ENCODE results near the gene VAV1.
A peak's percentile ranks its signal among the peaks of the same experiment; 100 is the strongest.
"Not testable (repeated sequence)": the region's sequence is repeated elsewhere in the genome, so short reads cannot be mapped to it uniquely, and the experiment has no call there.

The VAV1 gene

DNA sequence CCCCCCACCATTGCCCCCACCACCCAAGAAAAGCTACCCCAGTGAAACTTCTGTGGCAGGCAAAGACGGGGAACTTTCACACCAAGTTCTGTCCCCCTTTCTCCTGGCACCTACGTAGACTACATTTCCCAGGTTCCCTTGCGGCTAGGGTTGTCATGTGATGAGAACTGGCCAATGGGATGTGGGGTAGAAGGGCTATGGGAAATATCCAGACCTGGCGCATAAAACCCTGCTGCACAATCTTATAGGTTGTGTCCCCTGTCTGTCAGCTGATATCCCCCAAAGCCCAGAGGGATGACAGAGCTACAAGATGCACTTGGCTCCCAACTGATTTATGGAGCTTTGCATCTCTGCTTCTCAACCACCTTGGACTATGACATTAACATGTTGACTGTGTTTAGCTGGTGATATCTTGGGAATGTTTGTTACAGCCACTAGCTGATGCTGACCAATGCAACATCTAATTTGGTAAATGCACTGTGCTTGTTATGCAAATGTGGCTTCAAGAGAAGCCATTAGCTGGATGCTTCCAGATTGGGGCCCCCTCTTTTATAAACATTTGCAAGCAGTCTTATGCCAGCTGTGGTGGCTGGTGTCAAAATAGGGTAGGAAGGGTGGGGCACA is 11.3 kb upstream of the VAV1 start:
- no peak for DNase-seq

DNA sequence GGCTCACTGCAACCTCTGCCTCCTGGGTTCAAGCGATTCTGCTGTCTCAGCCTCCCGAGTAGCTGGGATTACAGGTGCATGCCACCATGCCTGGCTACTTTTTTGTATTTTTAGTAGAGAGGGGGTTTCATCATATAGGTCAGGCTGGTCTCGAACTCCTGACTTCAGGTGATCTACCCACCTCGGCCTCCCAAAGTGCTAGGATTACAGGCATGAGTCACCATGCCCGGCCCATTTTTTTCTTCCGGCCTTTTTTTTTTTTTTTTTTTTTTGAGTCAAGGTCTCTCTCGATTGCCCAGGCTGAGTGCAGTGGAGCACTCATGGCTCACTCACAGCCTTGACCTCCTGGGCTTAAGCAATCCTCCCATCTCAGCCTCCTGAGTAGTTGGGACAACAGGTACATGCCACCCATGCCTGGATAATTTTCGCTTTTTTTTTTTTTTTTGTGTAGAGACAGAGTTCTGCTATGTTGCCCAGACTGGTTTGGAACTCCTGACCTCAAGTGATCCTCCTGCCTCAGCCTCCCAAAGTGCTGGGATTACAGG is 10.2 kb upstream of the VAV1 start:
- DNase-seq, result not testable (repeated sequence)

DNA sequence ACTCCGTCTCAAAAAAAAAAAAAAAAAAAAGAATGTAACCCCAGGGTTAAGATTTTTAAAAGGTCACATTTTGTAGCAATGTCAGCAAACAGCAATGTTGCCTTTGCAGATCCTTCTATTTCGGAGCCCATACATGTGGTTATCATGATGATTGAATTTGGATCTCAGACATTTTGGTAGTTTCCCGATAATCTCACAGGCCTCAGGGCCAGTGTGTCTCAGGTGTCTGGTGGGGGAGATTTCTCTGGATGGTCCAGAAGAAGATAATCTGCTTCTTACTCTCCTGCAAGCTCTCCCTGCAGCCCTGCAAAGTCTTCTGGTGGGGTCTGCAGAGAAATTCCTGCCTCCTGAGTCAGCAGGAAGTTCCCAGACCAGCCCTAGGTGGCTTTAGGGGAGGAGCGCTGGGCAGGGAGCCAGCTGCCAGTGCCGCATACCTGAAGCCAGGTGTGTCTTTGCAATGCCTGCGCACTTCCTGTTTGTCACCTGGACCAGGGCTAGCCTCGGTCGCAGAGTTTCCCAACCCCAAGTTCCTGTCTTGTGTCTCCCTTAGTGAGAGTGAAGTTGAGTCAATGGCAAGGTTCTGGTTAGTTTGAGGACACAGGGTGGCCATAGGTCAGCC is 6.7 kb upstream of the VAV1 start:
- DNase-seq, result no peak

DNA sequence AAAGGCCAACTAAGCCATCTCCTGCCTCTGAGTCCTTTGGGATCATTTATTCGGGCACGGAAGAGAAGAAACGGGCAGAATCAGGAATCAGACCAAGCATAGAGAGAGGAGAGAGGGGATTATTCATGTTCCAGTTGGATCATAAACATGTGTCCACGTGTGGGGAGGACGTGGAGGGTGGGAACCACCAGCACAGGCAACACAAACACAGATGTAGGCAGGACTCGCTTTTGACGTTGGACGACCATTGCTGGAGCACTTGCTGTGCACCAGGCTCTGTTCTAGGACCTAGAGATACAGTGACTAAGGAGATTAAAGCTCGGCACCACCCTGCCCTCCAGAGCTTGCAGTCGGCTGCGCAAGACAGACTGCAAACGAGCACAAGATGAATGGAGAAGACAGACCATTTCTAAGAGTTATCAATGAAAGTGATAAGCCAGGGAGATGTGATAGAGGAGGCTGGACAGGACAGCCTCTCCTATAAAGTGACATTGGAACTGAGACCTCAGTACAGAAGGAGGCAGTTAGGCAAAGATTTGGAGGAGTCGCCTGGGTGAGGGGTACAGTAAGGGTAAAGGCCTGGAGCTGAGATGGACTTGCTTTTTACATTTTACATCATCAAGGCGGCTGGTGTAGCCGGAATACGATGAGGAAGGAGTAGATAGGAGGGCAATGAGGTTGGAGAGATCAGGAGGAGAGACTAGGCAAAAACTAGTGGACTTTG is 6.0 kb upstream of the VAV1 start:
- no peak for DNase-seq

DNA sequence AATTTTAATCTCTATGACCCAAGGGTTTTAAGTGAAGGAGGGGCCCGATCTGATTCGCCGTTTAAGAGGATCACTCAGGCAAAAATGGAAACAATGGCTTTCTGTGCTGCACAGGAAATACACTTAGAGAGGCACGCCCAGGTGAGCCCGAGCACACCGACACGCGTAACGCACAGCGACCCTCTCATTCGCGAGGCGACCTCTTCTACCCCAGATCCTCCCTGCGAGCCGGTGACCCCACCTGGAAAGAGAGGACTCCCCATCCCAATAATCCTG is 5.5 kb upstream of the VAV1 start:
- DNase-seq, result no peak

DNA sequence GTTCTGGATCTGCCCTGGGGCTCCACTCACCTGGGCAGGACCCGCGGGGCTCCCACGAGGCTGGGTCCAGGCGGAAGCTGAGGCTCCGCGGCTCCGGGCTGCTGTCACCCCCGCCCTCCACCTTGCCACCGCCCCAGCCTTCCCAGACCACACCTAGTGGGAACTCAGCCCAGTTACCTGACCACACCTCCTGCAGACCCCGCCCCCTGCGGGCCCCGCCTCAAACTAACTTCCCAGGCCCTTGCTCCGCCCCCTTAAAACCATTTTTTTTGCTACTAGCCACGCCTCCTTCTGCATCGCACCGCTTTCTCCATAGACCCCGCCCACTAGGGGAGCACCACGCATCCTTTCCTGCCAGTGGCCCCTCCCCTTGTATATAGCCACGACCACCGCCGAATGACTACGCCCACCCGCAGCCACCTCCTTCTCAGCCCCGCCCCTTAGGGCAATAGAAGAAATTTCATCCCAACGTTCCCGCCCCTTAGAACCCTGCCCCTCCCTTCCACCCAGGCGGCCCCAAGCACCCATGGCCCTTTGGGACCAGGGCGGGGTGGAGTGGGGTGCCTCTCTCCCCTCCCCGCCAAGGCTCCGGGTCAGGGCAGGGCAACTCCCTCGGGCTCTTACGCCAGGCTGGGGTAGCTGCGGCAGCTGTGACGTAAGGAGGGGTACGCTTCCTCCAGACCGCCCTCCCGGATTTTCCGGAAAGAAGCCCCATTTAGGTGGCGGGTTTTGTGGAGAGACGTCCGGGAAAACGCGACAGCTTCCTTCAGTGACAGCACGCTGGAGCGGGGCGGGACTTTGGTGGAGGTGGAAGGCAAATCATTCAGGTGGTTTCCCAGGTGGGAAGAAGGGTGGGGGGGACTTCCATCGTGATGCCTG is 4.9 kb upstream of the VAV1 start, which contains the start of gene SH2D3A:
Gene SH2D3A (minus strand): TSS at position 79 of the 879 bp plus-strand sequence. CDS start 3,687 bp downstream, outside the sequence.
- DNase-seq, result no peak

DNA sequence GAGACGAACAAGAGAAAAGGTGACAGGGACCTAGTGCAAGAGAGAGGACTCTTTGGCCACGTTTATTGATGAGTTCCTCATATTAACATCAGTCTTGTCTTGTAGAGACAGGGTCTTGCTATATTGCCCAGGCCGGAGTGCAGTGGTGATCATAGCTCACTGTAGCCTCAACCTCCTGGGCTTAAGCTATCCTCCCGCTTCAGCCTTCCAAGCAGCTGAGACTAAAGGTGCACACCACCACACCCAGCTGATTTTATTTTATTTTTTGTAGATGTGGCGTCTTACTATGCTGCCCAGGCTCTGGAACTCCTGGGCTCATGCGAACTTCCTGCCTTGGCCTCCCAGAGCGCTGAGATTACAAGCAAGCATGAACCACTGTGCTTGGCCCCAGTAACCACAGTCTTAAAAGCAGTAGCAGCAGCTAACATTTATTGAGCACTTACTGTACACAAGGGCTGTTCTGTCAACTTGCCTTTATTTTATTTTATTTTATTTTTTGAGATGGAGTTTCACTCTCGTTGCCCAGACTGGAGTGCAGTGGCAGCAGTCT is 4.2 kb upstream of the VAV1 start:
- DNase-seq, result no peak

DNA sequence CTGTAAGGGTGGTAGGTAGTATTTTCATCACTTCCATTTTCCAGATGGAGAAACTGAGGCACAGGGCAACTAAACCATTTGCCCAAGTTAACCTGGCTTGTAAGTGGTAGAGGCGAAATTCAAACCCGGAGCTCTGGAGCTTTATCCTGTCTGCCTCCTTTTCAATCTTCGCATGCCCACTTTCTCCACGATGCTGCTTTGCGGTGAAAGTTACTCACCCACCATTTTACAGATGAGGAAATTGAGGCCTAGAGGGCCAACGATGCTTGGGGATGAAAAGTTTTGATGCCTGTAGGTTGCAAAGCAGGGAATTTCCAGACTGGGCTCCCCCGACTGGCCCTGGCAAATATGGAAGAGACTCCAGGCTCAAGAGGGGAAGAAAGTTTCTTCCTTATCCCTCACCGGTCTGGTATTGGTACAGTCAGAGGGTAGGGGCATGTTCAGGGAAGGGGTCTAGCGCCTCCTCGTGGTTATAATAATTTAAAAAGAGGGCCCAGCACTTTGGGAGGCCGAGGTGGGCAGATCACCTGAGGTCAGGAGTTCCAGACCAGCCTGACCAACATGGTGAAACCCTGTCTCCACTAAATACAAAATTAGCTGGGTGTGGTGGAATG is 3.4 kb upstream of the VAV1 start:
- no peak for DNase-seq

DNA sequence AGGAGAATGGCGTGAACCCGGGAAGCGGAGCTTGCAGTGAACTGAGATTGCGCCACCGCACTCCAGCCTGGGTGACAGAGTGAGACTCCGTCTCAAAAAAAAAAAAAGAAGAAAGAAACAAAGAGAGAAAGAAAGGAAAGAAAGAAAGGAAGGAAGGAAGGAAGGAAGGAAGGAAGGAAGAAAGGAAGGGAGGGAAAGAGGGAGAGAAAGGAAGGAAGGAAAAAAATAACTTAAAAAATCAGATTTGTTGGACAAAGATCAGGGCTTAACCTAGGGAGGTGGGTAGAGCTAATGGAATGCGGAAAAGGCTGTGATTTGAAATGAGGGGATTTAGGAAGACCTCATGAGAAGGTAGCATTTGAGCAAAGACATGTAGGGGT is 870 bp upstream of the VAV1 start:
- not testable (repeated sequence) for DNase-seq

DNA sequence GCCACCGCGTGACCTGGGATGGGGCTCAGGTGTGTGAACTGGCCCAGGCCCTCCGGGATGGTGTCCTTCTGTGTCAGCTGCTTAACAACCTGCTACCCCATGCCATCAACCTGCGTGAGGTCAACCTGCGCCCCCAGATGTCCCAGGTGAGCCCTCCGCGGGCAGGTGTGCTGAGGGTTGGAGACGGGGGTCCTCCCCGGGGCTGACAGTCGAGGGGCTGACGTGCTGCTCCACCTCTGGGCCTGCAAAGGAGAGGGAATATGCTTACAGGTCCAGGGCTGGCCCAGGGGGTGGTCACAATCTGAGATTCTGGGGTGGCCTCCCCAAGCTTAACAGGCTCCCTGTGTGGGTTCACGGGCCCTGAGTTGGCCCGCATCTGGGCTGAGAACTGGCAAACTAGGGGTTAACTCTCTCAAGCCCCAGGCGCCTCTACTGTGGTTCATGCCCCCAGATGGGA is 386 bp downstream of the VAV1 start:
- no peak for DNase-seq

DNA sequence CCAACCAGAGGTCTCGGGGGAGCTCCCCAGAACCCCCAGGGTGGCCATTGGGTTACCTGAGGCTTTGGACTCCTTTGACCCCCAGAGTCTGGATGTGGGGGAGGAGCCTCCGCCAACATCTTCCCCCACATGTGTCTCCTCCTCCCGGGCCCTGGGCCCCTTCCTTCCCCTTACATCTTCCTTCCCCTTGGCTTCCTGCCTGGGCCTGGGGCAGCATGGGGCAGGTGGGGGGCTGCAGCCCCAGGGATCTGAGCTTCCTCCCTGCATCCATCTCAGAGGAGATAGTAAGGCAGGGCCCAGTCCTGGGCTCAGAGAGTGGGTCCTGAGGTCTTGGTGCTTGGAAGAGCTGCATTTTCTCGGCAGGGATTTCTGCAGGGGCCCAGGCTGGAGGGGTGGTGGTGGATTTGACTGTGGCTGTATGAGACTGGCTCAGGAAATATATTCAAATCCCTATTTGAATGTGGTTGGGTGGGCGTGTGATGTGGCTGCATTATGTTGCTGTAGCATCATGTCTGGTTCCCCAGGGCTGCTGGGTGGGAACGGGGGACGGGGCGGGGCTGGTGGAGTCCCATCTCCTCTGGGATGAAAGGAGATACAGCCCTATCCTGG is 919 bp downstream of the VAV1 start:
- DNase-seq, result no peak

DNA sequence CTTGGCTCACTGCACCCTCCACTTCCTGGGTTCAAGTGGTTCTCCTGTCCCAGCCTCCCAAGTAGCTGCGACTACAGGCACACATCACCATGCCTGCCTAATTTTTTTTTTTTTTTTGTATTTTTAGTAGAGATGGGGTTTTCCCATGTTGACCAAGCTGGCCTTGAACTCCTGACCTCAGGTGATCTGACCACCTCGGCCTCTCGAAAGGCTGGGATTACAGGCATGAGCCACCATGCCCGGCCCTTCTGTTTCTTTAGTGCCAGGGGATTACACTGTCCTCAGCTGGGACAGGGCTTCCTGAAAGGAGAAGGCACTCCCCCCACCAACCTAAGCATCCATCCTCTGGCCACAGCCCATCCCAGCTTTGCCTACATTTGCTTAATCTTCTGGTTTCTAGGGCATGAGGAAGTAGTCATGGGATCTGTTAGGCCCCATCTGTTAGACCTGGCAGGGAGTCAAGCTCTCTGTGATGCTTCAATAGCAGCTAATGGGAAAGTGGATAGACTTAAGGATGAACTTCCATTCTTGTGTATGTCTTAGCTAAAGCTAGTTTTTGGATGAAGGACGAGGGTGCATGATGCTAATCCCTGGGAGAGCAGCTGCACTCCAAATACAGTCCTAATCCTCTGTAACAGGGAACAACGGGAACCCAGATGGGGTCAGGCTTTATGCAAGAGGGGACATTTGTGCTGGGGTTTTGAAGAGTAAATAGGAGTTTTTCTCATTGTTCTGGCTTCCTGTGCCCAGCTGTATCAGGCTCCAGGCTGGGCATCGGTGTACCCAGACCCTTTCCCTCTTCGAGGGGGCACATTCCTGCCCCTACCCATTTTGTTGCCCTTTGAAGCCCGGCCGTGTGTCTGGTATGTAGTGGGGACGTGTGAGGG is 2.6 kb downstream of the VAV1 start:
- peak; percentile 33 for DNase-seq

DNA sequence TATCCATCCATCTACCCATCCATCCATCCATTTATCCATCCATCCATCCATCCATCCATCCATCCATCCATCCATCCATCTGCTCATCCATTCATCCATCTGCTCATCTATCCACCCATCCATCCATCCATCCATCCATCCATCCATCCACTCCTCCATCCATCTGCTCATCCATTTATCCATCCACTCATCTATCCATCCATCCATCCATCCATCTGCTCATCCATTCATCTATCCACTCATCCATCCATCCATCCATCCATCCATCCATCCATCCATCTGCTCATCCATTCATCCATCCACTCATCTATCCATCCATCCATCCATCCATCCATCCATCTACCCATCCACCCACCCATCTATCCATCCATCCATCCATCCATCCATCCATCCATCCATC is 3.5 kb downstream of the VAV1 start:
- DNase-seq, result not testable (repeated sequence)

DNA sequence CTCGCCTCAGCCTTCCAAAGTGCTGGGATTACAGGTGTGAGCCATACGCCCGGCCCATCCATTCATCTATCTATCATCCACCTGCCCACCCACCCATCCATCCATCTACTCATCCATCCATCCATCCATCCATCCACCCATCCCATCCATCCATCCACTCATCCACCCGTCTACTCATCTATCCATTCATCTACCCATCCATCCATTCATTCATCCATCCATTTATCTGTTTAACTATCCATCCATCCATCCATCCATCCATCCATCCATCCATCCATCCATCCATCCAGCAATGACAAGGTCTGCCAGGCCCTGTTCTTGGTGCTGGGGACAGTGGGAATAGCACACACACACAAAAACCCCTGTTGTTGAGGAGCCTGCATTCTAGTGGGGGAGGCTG is 4.5 kb downstream of the VAV1 start:
- no peak for DNase-seq

DNA sequence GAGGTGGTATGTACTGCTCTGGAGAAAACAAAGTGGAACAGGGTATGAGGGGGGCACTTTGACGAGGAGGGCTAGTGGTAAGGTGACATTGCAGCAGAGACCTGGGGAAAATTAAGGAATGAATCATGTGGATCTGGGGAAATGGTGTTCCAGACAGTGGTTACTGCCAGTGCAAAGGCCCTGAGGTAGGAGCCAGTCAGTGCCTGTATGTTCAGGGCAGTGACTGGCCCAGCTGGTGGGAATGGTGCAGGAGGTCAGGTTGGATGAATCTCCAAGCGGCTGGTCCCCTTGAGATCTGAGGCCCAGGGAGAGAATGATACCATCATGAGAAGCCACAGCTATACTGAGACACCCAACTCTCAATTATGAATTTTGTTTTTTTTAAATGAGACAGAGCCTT is 4.9 kb downstream of the VAV1 start:
- DNase-seq, result no peak

DNA sequence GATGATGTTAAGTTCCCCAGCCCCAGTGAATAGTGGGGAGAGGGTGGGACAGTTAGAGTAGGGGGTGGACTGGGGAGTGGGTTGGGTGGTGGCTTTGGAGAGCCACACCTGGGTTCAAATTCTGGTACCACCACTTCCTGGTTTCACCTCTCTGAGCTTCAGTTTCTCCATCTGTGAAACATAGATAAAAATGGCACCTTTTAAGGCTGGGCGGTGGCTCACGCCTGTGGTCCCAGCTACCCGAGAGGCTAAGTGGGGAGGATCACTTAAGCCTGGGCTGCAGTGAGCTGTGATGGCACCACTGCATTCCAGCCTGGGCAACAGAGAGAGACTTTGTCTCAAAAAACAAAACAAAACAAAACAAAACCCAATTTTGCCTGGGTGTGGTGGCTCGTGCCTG is 5.9 kb downstream of the VAV1 start:
- DNase-seq, result no peak

DNA sequence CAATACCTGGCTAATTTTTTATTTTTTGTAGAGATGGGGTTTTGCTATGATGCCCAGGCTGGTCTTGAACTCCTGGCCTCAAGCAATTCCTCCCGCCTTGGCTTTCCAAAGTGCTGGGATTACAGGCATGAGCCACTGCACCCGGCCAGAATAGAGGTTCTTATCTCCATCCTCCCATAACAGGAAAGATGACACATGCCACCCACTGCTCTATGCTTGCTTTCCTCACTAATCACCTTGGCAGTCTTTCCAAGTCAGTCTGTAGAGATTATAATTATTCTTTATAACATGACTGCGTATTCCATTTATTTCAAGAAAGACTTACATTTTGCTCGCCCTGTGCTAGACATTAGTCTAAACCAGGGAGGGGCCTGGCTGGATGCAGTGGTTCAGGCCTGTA is 6.7 kb downstream of the VAV1 start:
- DNase-seq, result no peak

DNA sequence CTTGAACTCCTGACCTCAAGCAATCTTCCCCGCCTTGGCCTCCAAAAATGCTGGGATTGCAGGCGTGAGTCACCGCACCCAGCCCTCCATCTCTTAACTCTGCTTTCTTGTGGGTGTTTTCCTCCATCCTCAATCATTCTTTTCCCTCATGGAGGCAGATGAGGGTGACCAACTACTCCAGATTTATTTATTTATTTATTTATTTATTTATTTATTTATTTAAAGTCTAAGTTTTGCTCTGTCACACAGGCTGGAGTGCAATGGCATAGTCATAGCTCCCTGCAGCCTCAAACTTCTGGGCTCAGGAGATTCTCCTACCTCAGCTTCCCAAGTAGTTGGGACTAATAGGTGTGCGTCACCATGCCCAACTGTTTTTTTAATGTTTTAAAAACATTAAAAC is 14.9 kb downstream of the VAV1 start:
- DNase-seq, result no peak

DNA sequence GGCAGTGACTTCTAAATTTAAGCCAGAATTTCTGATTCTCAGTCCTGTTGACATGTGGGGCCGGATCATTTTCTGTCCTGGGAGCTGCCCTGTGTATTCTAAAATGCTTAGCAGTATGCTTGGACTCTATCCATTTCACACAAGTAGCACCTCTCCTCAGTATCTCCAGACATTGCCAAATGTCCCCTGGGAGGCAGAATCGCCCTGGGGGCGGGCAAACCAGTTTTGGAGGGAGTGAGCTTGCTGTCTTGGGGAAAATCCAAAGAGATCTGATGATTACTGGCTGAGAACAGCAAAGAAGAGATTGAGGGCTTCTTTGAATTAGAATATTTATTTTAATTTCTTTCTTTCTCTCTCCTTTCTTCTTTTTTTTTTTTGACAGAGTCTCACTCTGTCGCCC is 16.4 kb downstream of the VAV1 start:
- no peak for DNase-seq

DNA sequence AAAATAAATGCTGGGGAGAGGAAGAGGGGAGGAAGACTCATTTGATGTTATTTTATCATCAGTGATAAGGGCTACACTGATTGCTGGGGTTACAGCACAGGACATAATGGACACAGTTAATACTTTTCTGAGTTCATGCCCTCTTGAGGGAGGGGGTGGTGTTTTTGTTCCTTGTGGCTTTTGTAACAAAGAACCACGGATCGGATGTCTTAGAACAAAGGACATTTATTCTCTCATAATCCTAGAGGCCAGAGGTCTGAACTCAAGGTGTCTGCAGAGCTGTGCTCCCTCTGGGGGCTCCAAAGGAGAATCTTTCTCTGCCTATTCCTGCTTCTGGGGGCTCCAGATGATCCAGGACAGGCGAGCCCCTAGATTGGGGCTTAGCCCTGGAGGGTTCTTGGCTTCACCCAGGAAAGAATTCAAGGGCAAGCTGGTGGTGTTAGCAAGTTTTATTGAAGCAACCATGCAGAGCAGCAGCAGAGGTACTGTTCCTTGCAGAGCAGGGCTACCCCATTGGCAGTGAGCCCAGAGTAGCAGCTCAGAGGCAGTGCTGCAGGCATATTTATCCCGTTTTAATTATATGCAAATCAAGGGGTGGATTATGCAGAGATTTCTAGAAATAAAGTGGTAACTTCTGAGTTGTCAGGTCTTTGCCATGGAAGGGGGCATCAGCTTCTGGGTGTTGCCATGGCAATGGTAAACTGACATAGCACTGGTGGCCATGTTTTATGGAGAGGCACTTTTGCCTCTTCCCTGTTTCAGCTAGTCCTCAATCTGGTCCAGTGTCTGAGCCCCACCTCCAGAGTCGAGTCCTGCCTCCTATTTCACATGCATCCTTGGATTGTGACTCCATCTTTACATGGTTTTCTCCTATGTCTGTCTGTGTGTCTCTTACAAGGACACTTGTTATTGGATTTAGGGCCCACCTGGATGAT is 18.0 kb downstream of the VAV1 start:
- DNase-seq, result no peak

All from NCI-H446 treated with DMSO at 0.1 percent for 48 hours (cell line).